GM11168 (cell line): ENCODE results near the gene EFHD1.

Experiments
- in situ Hi-C: fragments of 300-500 bp; cut with MboI; formaldehyde crosslinking; loops from one replicate; pipeline ENCODE4 v1.12.0; 2022; ENCODE audit warnings: low sequenced_read_pairs; ENCODE audit not compliant: unreplicated experiment

Gene EFHD1

GRCh38 chr2:232633413-232634205, at the start of gene EFHD1:
TSS of gene EFHD1 (plus strand) at chr2:232633604. CDS start at chr2:232633705, 101 bp downstream.
- in situ Hi-C loops: no loop called here

GRCh38 chr2:232584238-232584637, 49.2 kb upstream of the EFHD1 start:
- in situ Hi-C loops: no loop called here

DNA sequence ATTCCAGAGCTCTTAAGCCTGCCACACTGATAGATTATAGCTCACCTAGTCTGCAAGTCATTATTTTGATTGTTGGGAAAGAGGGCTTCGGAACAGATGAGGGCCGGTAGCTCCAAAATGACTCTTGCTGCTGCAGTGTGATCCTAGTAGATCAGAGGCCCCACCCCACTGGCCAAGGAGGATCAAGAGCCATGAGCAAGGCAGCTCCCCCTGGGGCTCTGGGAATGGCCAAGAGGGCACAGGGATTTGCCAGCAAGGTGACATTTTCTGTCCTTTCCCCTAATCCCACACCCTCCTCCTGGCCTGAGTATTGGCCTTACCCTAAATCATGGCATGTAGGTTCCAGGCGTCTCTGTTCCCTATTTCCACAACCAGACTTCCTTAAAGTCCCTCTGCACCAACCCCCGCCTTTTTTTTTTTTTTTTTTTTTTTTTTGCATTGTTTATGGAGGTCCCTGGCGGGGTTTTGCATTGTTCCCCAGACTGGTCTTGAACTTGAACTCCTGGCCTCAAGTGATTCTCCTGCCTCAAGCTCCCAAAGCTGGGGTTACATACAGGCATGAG, 46.4 kb upstream of the EFHD1 start:
- in situ Hi-C loops: no loop called here

GRCh38 chr2:232587512-232587911, 45.9 kb upstream of the EFHD1 start:
- in situ Hi-C loops: no loop called here

DNA sequence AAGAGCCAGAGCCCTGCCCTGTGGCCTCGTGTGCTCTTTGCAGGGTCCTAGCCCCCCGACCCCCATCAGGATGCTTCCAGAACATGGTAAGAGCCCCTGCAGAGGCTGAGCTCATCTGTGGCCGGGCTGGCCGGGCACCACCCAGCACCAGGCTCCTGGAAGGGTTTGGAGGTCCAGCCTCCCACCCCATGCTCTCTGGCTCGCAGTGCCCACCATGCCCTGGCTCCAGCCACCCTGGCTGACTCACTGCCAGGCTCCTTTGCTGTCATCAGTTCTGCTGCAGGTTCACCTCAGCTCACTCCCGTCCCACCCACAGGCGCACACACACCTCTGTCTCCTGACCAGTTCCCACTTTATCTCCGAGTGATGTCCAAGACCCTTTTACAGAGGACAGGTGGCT, 45.4 kb upstream of the EFHD1 start:
- in situ Hi-C loops: no loop called here

- in situ Hi-C loops: no loop called here
These were observed 44.5 kb upstream of the EFHD1 start for GRCh38 chr2:232588680-232589585.

GRCh38 chr2:232592772-232593395, 40.5 kb upstream of the EFHD1 start:
- in situ Hi-C loops: no loop called here

DNA sequence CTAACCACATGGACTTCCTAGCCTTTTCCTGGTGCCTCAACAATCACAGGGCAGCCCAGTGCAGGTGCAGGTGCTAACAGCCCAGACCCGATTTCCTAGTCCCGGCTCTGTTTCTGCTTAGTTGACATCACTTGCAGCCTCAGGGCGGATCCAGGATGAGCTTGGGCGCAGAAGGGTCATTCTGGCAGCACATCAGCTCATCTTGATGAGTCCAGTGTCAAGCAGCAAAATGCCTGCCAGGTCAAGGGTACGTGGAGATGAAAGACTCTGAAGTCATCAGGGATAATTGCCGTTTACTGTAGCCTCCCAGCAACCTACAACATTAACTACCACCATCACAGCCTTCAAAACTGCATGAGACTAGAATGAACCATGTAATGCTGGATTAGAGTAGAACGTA, 39.4 kb upstream of the EFHD1 start:
- in situ Hi-C loops: no loop called here

GRCh38 chr2:232597362-232598079, 35.9 kb upstream of the EFHD1 start:
- in situ Hi-C loops: no loop called here

DNA sequence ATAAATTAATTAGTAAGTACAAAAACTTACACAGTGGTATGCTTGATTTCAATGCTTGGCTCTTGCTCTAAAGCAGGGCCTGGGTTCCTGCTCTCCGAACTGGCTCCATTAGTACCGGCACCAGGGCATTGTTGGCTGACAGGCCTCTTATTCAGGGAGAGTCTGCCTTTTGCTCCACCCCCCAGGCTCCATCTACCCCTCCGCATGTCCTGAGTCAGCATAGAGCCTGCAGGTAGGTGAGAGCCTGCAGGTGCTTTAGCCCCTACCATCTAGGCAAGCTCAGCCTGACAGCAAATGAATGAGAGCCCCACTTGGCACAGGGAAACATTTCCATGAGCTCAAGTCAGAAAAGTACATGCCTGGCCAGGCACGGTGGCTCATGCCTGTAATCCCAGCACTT, 35.1 kb upstream of the EFHD1 start:
- in situ Hi-C loops: no loop called here

- in situ Hi-C loops: no loop called here
These were observed 33.2 kb upstream of the EFHD1 start for GRCh38 chr2:232600053-232600773.

GRCh38 chr2:232603283-232603682, 30.1 kb upstream of the EFHD1 start:
- in situ Hi-C loops: no loop called here

DNA sequence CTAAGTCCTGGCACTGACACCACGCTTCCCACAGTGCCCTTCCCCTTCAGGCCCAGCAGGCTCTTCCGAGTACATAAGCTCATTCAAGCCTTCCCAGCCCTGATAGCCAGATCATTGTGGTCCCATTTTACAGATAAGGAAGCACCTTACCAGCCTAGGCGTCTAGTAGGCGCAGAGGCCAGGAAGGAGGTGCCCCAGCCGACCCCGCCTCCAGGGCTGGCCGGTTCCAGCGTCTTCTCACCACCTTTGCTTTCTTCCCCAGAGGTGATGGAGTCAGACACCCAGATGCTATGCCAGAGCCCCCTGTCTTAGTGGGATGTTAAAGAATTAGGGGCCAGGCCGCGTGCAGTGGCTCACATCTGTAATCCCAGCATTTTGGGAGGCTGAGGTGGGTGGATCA, 28.9 kb upstream of the EFHD1 start:
- in situ Hi-C loops: no loop called here

- in situ Hi-C loops: no loop called here
These were observed 26.4 kb upstream of the EFHD1 start for GRCh38 chr2:232607011-232607410.

- in situ Hi-C loops: no loop called here
These were observed 23.8 kb upstream of the EFHD1 start for GRCh38 chr2:232609607-232610006.

GRCh38 chr2:232610081-232610480, 23.3 kb upstream of the EFHD1 start:
- in situ Hi-C loops: no loop called here

DNA sequence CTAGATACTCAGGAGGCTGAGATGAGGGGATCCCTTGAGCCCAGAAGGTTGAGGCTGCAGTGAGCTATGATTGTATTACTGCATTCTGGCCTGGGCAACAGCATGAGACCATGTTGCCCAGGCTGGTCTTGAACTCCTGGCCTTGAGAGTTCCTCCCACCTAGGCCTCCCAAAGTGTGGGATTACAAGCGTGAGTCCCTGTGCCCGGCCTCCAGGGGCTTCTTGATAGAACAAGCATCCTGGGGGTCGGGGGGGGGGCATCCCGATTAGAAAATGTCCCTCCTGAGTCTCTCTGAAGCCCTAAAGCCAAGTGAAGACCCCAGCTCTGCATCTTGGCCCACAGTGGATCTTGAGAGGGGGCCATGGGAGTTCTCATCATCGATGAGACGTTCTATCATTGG, 22.3 kb upstream of the EFHD1 start:
- in situ Hi-C loops: no loop called here

GRCh38 chr2:232611559-232612218, 21.7 kb upstream of the EFHD1 start:
- in situ Hi-C loops: no loop called here
